OCI-LY7 (cell line): ENCODE data around the gene CLCN2. TPM values are rescaled to one million over a fixed set of nuclear protein-coding genes. Genes with fewer than 3 reads are reported as not detected.

Experiments
- BruUV-seq: library from RNA; stranded (reverse); fragments of 400-500 nt; replicated peaks from 2 replicates; lab custom pipeline; 2021; lab: Mats Ljungman, UMichigan
- CTCF ChIA-PET: fragments of 300-600 bp; sonication (Branson Sonifier 250); formaldehyde crosslinking; loops from one replicate; lab custom pipeline; 2022; ENCODE audit warnings: antibody characterized with exemption; ENCODE audit not compliant: unreplicated experiment; lab: Charles Lee
- POLR2A ChIA-PET: fragments of 300-600 bp; sonication (Branson Sonifier 250); formaldehyde crosslinking; loops from one replicate; lab custom pipeline; 2022; ENCODE audit warnings: antibody characterized with exemption; lab: Charles Lee
- DNase-seq: peaks from one replicate; pipeline ENCODE4 v3.0.0-alpha.2; 2015; ENCODE audit warnings: low spot score
- H2AFZ ChIP-seq: fragments of 200-600 bp; sonication (generic), shearing (Covaris generic); 2 replicates; pipeline ENCODE4 v1.6.1; 2014; ENCODE audit warnings: mild to moderate bottlenecking, antibody characterized with exemption, low read length, moderate library complexity
- H3K27ac ChIP-seq: fragments of 200-600 bp; sonication (generic); 2 replicates; pipeline ENCODE4 v1.5.1; 2014; ENCODE audit warnings: mixed run types, low read depth, mild to moderate bottlenecking, moderate library complexity, low read length, inconsistent platforms; ENCODE audit not compliant: poor library complexity, severe bottlenecking
- H3K36me3 ChIP-seq: fragments of 200-600 bp; sonication (generic); 2 replicates; pipeline ENCODE4 v1.6.1; 2014; ENCODE audit warnings: mild to moderate bottlenecking, antibody characterized with exemption, low read length, moderate library complexity, mixed read lengths; ENCODE audit not compliant: insufficient read depth
- H3K4me1 ChIP-seq: fragments of 200-600 bp; sonication (generic); 2 replicates; pipeline ENCODE4 v1.5.1; 2014; ENCODE audit warnings: mild to moderate bottlenecking, low read length; ENCODE audit not compliant: insufficient read depth, poor library complexity, severe bottlenecking
- H3K4me2 ChIP-seq: fragments of 200-600 bp; sonication (generic); 2 replicates; pipeline ENCODE4 v1.6.1; 2014; ENCODE audit warnings: mild to moderate bottlenecking, low read length
- H3K4me3 ChIP-seq: fragments of 200-600 bp; sonication (generic); 2 replicates; pipeline ENCODE4 v1.5.1; 2014; ENCODE audit warnings: mild to moderate bottlenecking, low read depth, low read length; ENCODE audit not compliant: poor library complexity, severe bottlenecking
- H3K79me2 ChIP-seq: fragments of 200-600 bp; sonication (generic); 2 replicates; pipeline ENCODE4 v1.6.1; 2016; ENCODE audit warnings: low read depth, mild to moderate bottlenecking, low read length, moderate library complexity, mixed read lengths; ENCODE audit not compliant: insufficient read depth
- H3K9me2 ChIP-seq: fragments of 200-600 bp; sonication (generic); 2 replicates; pipeline ENCODE4 v1.6.1; 2016; ENCODE audit warnings: mild to moderate bottlenecking, low read length, mixed read lengths; ENCODE audit not compliant: insufficient read depth
- H3K9me3 ChIP-seq: fragments of 200-600 bp; sonication (generic); 2 replicates; pipeline ENCODE4 v1.6.1; 2014; ENCODE audit warnings: mild to moderate bottlenecking, mixed run types, low read length, mixed read lengths
- H4K20me1 ChIP-seq: fragments of 200-600 bp; sonication (generic); 2 replicates; pipeline ENCODE4 v1.6.1; 2014; ENCODE audit warnings: mild to moderate bottlenecking, antibody characterized with exemption, low read length, moderate library complexity, mixed read lengths; ENCODE audit not compliant: insufficient read depth
- CTCF ChIP-seq: fragments of 200-600 bp; sonication (generic); conservative IDR thresholded peaks from 2 replicates; pipeline ENCODE4 v1.5.1; 2014; ENCODE audit warnings: mild to moderate bottlenecking, antibody characterized with exemption, low read length, moderate library complexity, mixed read lengths
- EZH2phosphoT487 ChIP-seq: fragments of 200-600 bp; sonication (generic); IDR thresholded peaks from 2 replicates; pipeline ENCODE4 v1.6.1; 2018; ENCODE audit warnings: low read depth, borderline replicate concordance, mild to moderate bottlenecking, mixed run types, antibody characterized with exemption, low read length, moderate library complexity, mixed read lengths
- intact Hi-C: fragments of 100-400 bp; cut with micrococcal nuclease; formaldehyde crosslinking; loops from one replicate; pipeline ENCODE4 v1.10.0; 2022; ENCODE audit not compliant: unreplicated experiment
- total RNA-seq, 2 experiments: library from RNA; depleted of rRNA in 1 of 2; stranded (reverse); fragments of >200 nt in 1 of 2; shearing (Covaris generic) in 1 of 2; gene quantifications; 2 replicates each; pipeline ENCODE4 v1.2.3, GENCODE V29; 2014 to 2022

Gene CLCN2
- total RNA-seq, 2 experiments from 2014 or later, result 4.2 to 15.0 TPM

- Histone ChIP-seq H3K9me2 (no peaks in the 10 kb centered on the region), H3K4me3 (no peak overlapping the region), H2AFZ (no peak overlapping the region), H3K9me3 (no peaks in the 10 kb centered on the region), H3K4me2 (no peak overlapping the region), H3K79me2 (no peaks in the 10 kb centered on the region), H4K20me1 (no peaks in the 10 kb centered on the region), H3K36me3 (no peaks in the 10 kb centered on the region), H3K27ac (no peak overlapping the region), H3K4me1 (no peaks in the 10 kb centered on the region)
- DNase-seq, result no peak
- intact Hi-C loops, result no loop called here
- CTCF ChIA-PET, result no interaction called here
- no peak for TF ChIP-seq CTCF
- no peak for TF ChIP-seq EZH2phosphoT487
- BruUV-seq, result no TSS peak
- POLR2A ChIA-PET, result no interaction called here
Observed at GRCh38 chr3:184389384-184389783, 28.0 kb upstream of the CLCN2 start.

- H3K4me2 ChIP-seq, result no peak overlapping the region
- POLR2A ChIA-PET, result no interaction called here
- TF ChIP-seq CTCF, result no peak
Observed at GRCh38 chr3:184388936-184389230, 27.5 kb upstream of the CLCN2 start.

DNA sequence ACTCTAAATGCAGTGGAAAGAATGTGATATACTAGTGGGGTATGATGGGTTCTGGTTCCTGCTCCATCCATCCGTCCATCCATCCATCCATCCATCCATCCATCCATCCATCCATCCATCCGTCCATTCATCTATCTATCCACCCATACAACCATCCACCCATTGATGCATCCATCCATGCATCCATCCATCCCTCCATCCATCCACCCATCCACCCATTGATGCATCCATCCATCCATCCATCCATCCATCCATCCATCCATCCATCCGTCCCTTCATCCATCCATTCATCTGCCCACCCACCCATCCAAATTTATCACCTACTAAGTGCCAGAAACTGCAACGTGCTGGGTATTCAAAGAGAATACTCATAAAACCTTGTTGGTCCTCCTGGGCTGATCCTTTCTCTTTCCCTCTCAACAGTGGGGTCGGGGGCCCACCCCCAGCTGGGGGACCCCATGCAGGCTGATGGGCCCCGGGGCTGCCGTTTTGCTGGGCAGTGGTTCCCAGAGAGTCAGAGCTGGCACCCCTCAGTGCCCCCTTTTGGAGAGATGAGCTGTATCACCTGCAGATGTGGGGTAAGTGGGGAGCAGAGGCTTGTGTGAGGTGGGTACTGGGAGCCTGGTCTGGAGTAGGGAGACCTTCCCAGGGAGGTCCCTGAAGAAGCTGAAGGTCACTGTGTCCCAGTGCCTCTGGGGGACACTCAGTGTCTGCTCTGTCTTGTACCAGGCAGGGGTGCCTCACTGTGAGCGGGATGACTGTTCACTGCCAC lies 26.9 kb upstream of the CLCN2 start:
- no peaks in the 10 kb centered on the region for H3K36me3 ChIP-seq
- TF ChIP-seq CTCF, result no peak
- no peak for TF ChIP-seq EZH2phosphoT487
- H3K9me3 ChIP-seq, result no peaks in the 10 kb centered on the region
- no peaks in the 10 kb centered on the region for H3K9me2 ChIP-seq
- no peak overlapping the region for H3K4me3 ChIP-seq
- no peak overlapping the region for H3K4me2 ChIP-seq
- ChIA-PET POLR2A (no interaction called here), CTCF (no interaction called here)
- DNase-seq, result no peak
- BruUV-seq, result no TSS peak
- no peaks in the 10 kb centered on the region for H3K4me1 ChIP-seq
- intact Hi-C loops, result no loop called here
- no peaks in the 10 kb centered on the region for H4K20me1 ChIP-seq
- no peak overlapping the region for H3K27ac ChIP-seq
- H3K79me2 ChIP-seq, result no peaks in the 10 kb centered on the region
- no peak overlapping the region for H2AFZ ChIP-seq

More at GRCh38 chr3:184388936-184389230, 27.5 kb upstream of the CLCN2 start:
- H3K79me2 ChIP-seq, result no peaks in the 10 kb centered on the region
- no peaks in the 10 kb centered on the region for H4K20me1 ChIP-seq
- no peak overlapping the region for H3K4me3 ChIP-seq
- no peak overlapping the region for H3K27ac ChIP-seq
- no peaks in the 10 kb centered on the region for H3K4me1 ChIP-seq
- H3K9me2 ChIP-seq, result no peaks in the 10 kb centered on the region
- CTCF ChIA-PET, result no interaction called here
- H3K36me3 ChIP-seq, result no peaks in the 10 kb centered on the region
- no peak overlapping the region for H2AFZ ChIP-seq
- BruUV-seq, result no TSS peak
- no peaks in the 10 kb centered on the region for H3K9me3 ChIP-seq
- intact Hi-C loops, result no loop called here
- no peak for DNase-seq
